M059J (cell line): Measurements from ENCODE around the gene TMEM232. TPM values are rescaled to one million over a fixed set of nuclear protein-coding genes. Genes with fewer than 3 reads are reported as not detected.

ENCODE experiments used
- DNase-seq: peaks from one replicate; pipeline ENCODE4 v3.0.0-alpha.2; 2012; ENCODE audit warnings: low read depth
- total RNA-seq: library from RNA; depleted of rRNA; stranded (reverse); fragments of >200 nt; shearing (Covaris generic); gene quantifications from 2 replicates; pipeline ENCODE4 v1.2.3, GENCODE V29; 2014

TMEM232 gene
- total RNA-seq, 1 experiment from 2014 or later: 0.22 TPM

DNA sequence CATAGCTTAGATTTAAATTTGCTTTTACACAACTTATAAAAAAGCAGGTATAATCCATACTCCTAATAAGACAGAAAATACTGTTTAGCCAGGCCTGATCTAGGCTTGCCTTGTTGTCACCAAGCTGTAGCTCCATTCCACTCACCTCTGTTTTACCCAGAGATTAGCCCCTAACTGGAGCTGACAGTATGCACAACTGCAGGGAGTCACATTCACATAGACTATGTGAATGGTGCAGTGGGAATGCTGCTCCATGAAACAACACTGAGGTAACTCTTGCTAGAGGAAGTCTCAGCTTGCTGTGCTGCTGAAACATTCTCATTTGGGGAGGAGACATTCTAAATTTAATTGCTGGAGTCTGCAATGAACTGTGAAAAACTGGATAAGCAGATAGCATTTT is 209.1 kb downstream of the TMEM232 start:
- DNase-seq: no peak

DNA sequence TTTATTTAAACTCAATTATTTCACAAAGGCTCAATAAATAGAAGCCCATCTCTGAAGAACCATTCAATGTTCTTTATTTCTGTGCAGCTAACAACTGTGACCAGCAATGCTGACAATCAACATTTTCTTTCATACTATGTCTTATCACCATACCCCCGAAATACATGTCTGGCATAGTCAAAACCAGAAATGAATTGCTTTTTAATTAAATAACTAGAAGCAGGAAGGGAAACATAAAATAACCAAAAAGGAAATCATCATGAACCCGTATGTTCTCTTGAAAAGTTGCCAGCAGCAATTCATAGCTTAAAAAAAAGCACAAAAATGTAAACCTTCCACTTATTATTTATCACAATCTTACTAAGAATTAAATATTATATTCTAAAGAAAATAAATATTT is 212.4 kb downstream of the TMEM232 start:
- DNase-seq: no peak

DNA sequence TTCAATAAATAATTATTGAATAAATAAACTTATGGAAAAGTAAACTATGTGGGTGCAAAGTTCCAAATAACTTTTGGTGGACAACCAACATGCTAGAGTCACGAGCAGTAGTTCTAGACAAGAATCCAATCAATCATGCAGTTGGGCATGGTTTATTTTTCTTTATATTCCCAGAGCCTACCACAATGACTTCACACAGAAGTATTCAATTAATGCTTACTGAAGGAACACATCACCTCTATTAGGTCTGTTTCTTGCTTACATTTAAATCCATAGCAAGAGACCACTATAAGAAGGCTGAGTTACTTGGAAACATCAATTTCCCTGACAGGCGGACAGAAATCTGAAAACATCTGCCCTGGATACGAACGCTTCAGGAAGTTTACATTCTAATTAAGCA is 214.2 kb downstream of the TMEM232 start:
- no peak for DNase-seq

DNA sequence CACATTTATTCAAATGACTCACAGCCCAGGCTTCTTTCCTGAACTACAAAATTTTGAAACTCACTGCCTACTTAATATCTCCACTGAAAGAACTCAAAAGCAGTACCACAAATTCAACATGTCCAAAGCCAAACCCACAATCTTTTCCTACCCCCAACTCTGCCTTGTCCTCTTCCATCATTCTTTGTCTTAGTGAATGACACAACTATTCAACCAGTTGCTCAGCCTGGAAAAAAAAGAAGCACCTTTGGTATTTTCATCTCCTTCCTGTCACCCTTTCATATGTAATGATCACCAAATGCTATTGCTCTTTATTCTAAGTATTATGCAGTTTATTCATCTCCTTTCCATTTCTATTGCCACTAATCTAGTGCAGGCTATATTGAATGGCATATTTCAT is 216.3 kb downstream of the TMEM232 start:
- no peak for DNase-seq

DNA sequence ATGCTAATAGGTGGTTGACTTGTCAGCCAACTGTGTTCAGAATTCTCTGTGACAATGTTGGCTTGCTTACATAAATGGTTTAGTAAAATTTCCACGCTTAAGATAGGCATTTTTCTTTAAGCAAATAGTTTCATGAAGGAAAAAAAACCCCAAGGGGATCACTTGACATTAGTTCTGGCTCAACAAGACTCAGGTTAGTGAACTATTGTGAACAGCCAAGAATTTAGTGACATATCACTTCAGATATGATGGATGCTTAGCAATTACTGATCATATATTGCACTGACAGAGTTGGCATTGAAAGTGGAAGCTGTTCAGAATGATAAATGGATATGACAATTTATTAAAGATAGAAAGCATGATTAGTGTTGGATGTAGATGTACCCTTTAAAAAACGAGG is 218.5 kb downstream of the TMEM232 start:
- DNase-seq: no peak

DNA sequence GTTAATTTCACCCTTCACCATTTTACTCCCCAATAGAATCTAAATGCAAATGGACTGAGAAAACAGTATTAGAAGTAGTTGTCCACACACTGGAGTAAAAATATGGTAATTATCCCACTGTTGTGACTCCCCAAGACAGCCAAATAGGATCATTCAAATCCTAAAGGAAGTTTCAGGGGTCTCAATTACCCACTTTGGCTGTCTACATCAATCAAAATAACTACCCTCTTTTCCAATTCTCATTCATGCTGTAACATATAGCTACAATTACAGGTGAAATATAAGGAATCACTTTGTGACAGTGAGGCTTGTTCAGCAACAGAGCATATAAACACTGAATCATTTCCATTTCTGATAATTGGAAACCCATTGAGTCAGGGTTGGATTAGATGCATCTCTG is 220.1 kb downstream of the TMEM232 start:
- no peak for DNase-seq

DNA sequence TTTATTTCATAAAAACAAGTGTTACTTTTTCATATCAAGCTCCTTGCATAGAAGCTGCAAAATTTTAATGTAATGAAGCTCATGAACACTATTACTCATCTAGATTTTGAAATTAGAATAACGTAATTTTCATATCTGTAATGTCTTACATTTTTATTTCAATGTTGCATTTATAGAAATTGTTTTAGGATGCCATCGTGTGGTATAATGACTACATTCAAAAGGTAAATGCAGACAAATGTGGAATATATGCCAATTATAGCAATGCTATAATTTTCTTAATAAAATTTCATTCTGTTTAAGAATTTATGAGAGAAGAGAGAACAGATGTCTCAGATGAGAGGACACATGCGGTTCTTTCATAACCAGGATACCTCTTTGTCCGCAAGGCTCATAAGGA is 230.2 kb downstream of the TMEM232 start:
- no peak for DNase-seq

DNA sequence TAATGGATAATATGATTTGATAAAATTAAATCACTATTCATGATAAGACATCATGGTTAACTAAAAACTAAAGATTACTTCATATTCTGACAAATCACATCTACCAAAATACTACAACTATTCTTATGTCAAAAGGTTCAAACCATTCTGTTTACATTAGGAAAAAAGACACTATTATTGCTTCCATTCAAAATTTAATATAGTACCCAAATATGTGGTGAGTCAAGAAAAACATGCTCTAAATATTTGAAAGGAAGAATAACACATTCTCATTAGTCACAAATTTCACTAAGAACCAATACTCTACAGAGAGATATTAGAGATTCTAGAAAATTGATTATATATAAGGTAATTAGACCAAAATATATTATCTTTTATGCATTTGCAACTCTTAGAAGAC is 234.0 kb downstream of the TMEM232 start:
- DNase-seq: no peak

DNA sequence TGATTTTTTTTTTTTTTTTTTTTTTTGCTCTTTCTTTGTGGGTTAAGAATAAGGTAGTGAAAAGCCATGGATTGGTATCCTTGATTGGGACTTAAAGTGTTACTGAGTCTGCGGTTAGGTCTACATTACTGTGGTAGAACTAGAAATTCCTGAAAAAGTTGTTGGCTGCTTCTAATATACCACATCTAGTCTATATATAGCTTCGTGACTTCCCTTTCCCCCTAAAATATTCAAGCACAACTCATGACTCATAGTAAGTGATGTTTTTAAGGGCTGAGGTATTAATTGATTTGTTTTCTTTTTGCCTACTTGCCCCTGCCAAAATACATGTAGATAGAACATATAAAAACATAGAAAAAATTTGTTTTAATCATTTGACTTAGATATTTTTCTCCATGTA is 247.6 kb downstream of the TMEM232 start:
- peak; percentile 77 for DNase-seq

DNA sequence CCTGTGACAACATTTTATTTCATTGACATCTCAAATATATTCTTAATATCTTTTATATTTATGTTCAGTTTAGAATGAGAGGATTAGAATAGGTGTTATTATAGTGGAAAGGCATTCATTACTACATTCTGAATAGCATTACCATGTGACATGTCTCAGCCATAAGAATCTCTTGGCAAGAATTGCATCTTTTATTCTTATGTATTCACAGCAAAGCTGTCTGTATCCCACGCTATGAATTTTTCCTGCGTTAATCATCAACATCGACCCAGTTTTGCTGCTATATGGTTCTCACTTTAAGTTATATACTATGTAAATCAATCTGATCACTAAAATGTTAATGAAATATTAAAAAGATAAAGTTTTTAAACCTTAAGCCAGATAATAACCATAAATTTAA is 248.6 kb downstream of the TMEM232 start:
- DNase-seq: no peak

DNA sequence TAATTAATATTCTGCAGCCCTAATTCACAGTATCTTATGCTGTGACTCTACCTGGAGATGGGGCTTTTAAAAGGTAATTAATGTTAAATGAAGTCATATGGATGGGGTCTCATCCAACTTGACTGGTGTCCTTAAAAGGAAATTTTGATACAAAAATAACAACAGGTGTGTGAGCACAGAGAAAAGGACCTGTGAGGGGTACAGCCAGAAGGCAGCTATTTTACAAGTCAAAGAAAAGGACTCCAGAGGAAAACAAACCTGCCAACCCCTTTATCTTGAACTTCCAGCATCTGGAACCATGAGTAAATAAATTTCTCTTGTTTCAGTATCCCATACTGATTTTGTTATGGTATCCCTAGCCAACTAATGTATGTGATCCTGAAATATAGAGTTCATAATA is 250.3 kb downstream of the TMEM232 start:
- no peak for DNase-seq

DNA sequence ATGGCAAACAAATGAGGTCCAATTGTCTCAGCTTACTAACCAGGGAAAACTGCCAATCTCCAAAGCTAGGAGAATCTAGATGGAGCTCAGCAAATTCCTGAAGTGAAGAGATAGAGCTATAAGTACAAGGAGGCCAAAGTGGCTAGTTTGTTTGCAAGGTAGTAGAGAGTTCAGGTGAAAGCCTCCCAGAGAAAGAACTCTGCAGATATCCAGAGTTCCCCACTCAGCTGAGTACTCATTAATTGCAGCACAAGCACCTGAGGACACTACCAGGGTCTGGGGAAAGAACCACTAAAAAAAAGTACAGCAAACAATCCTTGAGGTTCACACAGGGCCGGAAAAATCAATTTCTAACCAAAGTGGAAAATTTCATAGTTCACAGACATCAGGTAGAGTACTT is 250.9 kb downstream of the TMEM232 start:
- DNase-seq: no peak

DNA sequence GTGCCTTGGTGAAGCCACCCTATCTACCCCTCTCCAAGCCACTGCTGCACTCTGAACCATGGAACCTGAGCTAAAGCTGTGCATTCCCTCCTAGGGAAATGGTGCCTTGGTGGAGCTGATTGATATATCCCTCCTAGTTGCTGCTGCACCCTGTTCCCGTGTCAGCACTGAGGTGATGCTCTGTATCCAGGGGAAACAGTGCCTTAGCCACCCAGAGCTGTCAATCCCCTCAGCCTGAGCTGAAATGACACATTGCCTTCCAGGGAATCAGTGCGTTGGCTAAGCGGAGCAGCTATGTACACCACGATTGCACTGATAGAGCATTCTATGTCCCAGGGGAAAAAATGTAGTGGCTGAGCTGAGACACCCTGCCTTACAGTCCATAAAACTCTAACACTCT is 257.0 kb downstream of the TMEM232 start:
- DNase-seq: no peak

DNA sequence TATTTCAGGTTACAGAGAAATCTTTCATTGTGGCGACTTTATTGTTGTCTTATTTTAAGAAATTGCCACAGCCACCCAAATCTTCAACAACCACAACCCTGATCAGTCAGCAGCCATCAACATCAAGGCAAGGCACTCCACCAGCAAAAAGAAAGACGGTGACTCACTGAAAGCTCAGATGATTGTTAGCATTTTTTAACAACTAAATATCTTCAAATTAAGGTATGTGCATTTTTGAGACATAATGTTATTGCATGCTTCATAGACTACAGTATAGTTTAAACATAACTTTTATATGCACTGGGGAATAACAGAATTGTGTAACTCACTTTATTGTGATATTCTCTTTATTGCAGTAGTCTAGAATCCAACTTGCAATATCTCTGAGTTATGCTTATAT is 263.4 kb downstream of the TMEM232 start:
- DNase-seq: no peak

DNA sequence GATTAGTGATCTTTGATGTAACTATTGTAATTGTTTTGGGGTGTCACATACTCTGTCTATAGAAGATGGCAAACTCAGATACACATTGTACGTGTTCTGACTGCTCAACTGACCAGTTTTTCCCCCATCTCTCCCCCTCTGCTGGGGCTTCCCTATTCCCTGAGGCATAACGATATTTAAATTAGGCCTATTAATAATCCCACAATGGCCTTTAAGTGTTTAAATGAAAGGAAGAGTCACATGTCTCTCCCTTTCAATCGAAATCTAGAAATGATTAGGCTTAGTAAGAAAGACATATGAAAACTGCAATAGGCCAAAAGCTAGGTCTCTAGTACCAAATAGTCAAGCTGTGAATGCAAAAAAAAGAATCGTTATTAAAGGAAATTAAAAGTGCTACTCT is 265.6 kb downstream of the TMEM232 start:
- no peak for DNase-seq

DNA sequence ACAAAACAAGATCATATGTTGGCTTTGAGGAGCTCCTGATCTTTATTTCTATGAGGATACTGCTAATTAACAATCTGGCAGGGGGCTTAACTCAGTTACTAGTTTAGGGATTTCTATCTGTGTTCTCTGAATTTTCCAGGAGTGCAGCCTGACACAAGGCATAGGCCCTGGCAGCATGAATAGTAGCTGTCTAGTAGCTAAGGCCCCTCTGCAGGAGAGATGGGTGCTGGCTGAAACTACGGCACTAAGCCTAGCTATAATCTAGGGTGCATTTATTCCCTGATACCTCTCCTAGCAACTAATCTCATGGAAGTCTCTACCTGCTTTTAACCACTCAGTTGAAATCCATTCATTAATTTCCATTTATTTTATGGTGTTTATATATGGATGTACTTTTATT is 268.2 kb downstream of the TMEM232 start:
- DNase-seq: no peak

DNA sequence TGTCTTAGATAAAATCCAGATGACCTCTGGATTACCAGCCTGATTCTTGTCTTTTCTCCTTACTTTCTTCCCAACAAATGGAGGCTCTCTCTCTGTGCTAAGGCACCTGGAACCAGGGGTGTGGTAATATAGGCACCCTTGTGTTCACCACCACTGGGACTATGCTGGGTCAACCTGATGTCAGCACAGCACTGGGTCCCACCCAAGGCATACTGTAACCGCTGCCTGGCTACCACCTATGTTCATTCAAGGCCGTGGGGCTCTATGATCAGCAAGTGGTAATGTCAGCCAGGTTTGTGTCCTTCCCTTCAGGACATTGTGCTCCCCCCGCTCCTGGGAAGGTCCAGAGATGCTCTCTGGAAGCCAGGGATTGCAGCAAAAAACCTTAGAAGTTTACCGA is 283.6 kb downstream of the TMEM232 start:
- DNase-seq: no peak

DNA sequence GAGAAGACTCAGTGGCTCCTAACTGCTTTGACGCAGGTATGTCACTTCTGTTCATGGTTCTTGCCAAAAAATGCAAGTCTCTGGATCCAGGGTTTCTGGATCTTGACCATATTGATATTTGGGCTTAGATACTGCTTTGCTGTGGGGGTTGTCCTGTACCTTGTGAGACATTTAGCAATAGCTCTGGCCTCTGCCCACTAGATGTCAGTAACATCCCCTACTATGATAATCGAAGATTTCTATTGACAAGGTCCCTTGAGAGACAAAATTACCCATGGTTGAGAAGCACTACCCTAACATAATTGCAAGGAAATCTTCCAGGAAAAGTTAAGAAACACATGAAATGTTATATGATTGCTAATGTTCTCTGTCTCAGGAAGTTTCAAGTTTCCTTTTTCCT is 285.4 kb downstream of the TMEM232 start:
- peak; percentile 19 for DNase-seq

DNA sequence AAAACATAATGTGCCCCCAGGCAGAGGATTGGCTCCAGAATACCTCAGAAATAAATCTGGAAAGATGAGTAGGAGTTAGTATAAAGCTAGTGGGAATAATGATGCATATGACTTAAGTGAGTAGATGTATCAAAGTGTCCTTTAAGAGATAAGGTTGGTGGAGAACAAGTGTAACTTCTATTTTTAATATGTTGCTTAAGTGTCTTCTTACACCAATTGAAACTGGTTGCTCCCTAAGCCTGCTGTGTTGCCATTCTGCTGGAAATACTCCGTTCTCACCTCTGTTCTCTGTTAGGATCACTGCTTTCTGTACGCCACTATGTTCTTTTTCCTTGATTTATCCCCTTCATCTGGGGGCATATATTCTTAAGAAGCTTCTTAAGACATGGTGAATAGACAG is 286.4 kb downstream of the TMEM232 start:
- DNase-seq: no peak

DNA sequence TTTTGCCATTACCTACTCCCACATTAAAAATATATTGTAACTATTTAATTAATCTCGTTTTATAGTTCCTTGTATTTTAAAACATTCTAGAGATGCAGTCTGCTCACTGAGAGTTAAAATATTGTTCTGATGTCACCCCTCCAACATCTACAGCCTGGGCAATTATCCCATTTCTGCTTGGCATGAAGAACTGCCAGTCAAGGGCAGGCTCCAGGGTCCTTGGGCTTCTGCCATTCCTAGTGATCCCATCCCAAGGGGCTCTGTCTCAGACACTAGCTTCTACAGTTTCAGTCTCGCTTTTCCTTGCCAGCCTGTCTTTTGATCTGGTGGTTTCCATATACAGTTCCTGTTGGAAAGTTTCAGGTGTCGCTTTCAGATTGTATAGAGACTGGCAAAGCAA is 287.2 kb downstream of the TMEM232 start:
- no peak for DNase-seq

DNA sequence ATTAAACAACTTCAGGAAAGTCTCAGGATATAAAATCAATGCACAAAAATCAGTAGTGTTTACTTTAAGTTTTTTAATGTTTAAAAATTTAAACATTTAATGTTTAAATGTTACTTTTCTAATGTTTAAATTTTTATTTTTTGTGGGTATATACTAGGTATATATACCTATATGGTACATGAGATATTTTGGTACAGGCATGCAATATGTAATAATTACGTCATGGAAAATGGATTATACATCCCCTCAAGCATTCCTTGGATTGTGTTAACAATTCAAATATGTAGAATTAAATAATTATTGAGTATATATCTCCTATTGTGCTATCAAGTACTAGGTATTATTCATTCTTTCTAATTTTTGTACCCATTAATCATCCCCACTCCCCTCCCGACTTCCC is 291.3 kb downstream of the TMEM232 start:
- DNase-seq: no peak

DNA sequence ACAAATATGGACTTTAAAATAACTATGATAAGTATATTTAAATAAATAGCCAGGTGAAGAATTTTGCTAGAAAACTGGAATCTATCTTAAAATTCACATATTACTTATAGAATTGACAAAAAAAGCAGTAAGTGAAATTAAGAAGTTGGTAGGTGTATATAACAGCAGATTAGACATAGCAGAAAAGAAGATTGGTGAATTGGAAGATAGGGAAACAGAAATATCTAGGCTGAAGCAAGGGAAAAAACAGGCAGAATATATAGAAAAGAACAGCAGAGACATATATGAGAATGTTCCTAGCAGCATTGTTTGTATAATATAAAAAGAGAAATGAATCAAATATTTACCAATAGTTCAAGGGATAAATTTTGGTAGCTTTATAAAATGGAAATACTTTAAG is 294.9 kb downstream of the TMEM232 start:
- DNase-seq: no peak

DNA sequence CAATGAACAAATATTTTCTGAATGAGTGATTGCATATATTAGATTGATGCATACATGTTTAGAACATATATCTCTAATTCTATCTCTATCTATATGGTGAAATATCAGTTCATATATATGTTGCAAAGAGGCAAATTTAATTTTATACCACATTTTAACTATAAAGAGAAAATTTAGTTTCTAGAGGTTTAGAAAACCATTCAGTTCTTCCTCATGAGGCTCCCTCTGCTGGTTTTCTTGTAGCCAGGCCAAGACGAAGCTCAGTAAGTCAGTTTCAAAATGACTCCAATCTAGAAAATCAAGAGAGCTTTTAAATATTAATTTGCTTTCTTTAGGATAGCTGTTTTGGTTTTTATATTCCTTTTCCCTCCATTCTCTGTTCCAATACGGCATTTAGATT is 312.1 kb downstream of the TMEM232 start:
- DNase-seq: no peak

DNA sequence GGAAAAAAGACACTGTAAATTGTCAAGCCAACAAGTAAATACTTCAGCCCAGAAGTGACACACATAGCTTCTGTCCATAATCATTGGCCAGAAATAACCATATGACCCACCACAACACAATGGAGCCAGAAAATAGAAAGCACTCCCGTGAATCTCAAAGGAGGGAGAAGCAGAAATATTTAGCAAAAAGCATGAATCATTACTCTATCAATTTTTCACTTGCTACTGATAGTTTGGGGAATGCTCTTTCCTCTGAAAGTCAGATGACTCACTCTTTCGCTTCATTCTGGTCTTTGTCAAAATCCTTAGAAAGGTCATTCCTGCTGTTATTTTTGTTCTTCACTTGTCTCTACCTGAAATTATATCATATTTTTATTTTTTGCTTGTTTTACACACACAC is 312.6 kb downstream of the TMEM232 start:
- no peak for DNase-seq

DNA sequence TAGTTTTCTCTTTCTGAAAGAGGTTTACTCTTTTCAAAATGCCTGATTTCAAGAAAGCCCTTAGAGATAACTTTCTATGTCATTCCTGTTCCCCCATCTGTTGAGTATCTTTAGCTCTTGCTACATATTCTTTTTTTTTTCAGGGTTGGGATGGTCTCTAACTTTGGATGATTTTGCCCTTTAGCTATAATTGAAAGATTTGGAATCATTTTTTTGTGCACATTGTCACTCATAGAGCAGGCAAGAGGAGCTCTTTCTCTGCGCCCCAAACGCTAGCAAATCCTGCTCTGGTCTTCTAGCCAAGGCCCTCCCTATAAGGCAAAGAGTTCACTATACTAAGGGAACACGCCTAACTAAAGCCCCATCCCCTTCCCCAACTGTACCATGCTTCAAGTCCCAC is 316.9 kb downstream of the TMEM232 start:
- no peak for DNase-seq
